Kidney epithelial cell (primary cell): ENCODE data around the gene RFLNA. TPM values are rescaled to one million over a fixed set of nuclear protein-coding genes. Genes with fewer than 3 reads are reported as not detected.

ENCODE experiments used
- DNase-seq: peaks from one replicate; pipeline ENCODE4 v3.0.0-alpha.2; 2010; ENCODE audit warnings: low read depth
- H3K27me3 ChIP-seq: 2 replicates; pipeline ENCODE4 v1.6.0; 2011; ENCODE audit warnings: low read length; ENCODE audit not compliant: control insufficient read depth, insufficient read depth
- H3K36me3 ChIP-seq: 2 replicates; pipeline ENCODE4 v1.5.1; 2011; ENCODE audit warnings: low read length; ENCODE audit not compliant: control insufficient read depth, insufficient read depth
- H3K4me3 ChIP-seq: 2 replicates; pipeline ENCODE4 v1.5.1; 2011; ENCODE audit warnings: low read depth, mild to moderate bottlenecking, control low read depth, low read length
- total RNA-seq: library from RNA; depleted of rRNA; stranded (reverse); fragments of >200 nt; gene quantifications from 2 replicates; pipeline ENCODE4 v1.2.3, GENCODE V29; 2015
- TF ChIP-seq, protein P1 (sequence below): IDR thresholded peaks from 2 replicates; pipeline ENCODE4 v1.5.1; 2011; ENCODE audit warnings: mild to moderate bottlenecking, moderate library complexity, low read length, control low read depth, inconsistent platforms; ENCODE audit not compliant: insufficient read depth, poor library complexity, severe bottlenecking

Gene RFLNA
- total RNA-seq, 1 donor from 2014 or later = 0.54 TPM

DNA sequence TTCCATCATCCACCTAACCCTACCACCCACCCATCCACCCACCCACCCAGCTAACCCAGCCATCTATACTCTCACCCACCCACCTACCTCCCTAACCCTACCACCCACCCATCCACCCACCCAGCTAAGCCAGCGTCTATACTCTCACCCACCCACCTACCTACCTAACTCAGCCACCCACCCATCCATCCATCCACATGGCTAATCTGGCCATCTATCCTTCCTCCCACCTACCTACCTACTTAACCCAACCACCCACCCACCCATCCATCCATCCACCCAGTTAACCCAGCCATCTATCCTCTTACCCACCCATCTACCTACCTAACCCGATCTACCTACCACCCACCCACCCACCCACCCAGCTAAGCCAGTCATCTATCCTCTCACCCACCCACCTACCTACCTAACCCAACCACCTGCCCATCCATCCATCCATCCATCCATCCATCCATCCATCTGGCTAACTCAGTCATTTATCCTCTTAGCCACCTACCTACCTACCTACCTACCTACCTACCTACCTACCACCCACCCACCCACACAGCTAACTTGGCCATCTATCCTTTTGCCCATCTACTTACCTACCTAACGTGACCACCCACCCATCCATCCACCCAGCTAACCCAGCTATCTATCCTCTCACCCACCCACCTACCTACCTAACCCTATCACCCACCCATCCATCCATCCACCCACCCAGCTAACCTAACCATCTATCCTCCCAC is 44.1 kb downstream of the RFLNA start:
- H3K36me3 ChIP-seq = peaks cover 5% of the 10 kb centered on the region
- DNase-seq = no peak
- H3K4me3 ChIP-seq = no peak overlapping the region
- no peaks in the 10 kb centered on the region for H3K27me3 ChIP-seq
- TF ChIP-seq, protein P1, sequence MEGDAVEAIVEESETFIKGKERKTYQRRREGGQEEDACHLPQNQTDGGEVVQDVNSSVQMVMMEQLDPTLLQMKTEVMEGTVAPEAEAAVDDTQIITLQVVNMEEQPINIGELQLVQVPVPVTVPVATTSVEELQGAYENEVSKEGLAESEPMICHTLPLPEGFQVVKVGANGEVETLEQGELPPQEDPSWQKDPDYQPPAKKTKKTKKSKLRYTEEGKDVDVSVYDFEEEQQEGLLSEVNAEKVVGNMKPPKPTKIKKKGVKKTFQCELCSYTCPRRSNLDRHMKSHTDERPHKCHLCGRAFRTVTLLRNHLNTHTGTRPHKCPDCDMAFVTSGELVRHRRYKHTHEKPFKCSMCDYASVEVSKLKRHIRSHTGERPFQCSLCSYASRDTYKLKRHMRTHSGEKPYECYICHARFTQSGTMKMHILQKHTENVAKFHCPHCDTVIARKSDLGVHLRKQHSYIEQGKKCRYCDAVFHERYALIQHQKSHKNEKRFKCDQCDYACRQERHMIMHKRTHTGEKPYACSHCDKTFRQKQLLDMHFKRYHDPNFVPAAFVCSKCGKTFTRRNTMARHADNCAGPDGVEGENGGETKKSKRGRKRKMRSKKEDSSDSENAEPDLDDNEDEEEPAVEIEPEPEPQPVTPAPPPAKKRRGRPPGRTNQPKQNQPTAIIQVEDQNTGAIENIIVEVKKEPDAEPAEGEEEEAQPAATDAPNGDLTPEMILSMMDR = no peak

- no peak for DNase-seq
- no peak overlapping the region for H3K4me3 ChIP-seq
- TF ChIP-seq, protein P1 = no peak
- H3K36me3 ChIP-seq = peaks cover 5% of the 10 kb centered on the region
- H3K27me3 ChIP-seq = no peaks in the 10 kb centered on the region
Observed at GRCh38 chr12:124340080-124340900, 45.4 kb downstream of the RFLNA start.

DNA sequence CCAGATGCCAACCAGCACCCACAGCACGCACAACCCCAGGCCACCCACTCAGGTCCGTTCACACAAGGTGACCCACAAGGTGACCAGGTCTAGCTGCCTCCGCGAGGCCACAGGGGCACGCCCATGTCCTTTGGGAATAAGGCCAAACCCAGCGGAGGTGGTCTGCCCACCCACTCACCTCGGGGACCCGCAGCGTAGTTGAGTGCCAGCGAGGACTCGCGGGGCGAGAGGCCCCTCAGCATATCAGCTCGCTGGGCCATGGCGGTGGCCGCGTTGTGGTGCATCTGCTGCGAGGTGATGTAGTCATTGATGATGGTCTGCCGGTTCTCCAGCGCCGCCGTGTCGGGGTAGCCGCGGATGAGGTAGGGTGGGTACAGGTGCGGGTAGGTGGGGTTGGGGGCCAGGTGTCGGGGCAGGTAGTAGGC is 46.8 kb downstream of the RFLNA start:
- Histone ChIP-seq H3K36me3 (peaks cover 6% of the 10 kb centered on the region), H3K4me3 (no peak overlapping the region)
- DNase-seq = no peak

GRCh38 chr12:124344022-124344421 is 49.1 kb downstream of the RFLNA start:
- TF ChIP-seq, protein P1 = no peak
- H3K36me3 ChIP-seq = peaks cover 4% of the 10 kb centered on the region
- no peaks in the 10 kb centered on the region for H3K27me3 ChIP-seq
- no peak for DNase-seq
- no peak overlapping the region for H3K4me3 ChIP-seq

More for the DNA sequence above, 46.8 kb downstream of the RFLNA start:
- no peaks in the 10 kb centered on the region for H3K27me3 ChIP-seq
- TF ChIP-seq, protein P1 = no peak

- H3K36me3 ChIP-seq = peaks cover 4% of the 10 kb centered on the region
- DNase-seq = no peak
- TF ChIP-seq, protein P1 = no peak
- no peaks in the 10 kb centered on the region for H3K27me3 ChIP-seq
- no peak overlapping the region for H3K4me3 ChIP-seq
Observed at GRCh38 chr12:124344526-124344925, 49.6 kb downstream of the RFLNA start.
